Measurements from ENCODE around the gene SEZ6L.
A peak's percentile ranks its signal among the peaks of the same experiment; 100 is the strongest.

SEZ6L gene

DNA sequence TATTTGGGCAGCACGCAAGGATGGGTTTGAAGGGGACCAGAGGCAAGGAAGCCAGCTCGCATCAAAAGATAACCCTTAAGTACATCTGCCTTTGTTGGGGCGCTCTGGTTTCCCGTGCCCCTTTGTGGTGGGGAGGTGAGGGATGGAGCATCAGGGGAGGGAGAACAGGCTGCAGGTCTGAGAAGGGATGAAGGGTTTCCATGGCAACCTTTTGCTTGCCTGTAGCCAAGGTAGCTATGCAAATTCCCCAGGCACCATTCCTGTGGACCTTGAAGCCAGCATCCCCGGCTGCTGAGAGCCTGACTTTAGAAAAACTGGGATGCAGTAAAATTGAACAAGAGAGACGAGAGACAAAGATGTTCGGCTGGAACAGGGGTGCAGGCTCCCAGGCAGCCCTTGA, 75.7 kb downstream of the SEZ6L start:
- DNase-seq (ENCODE audit: low read depth) = no peak

GRCh38 chr22:26246552-26246951, 77.3 kb downstream of the SEZ6L start:
- DNase-seq (ENCODE audit: low read depth) = no peak

- no peak for DNase-seq (ENCODE audit: low read depth)
Measured at GRCh38 chr22:26251869-26252268, 82.6 kb downstream of the SEZ6L start.

GRCh38 chr22:26259510-26259909, 90.2 kb downstream of the SEZ6L start:
- DNase-seq (ENCODE audit: low read depth) = peak; percentile 0

DNA sequence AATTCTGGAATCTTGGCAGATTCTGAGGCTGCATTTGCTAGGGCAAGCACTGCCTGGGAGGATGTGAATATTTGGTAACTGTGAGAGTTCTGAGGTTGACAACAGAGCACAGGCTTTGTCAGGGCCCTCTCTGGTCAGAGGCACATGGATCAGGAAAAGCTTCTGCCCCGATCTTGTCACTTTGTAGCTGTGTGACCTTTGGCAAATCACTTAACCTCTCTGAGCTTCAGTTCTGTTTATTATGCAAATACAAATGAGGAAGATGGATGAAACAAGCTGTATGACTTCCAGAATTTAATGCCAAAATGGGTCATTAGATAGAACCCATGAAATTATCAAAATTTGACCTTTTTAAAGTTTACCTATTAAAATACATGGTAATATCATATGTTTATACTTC, 94.9 kb downstream of the SEZ6L start:
- DNase-seq (ENCODE audit: low read depth) = no peak

- no peak for DNase-seq (ENCODE audit: low read depth)
Measured at GRCh38 chr22:26265281-26265680, 96.0 kb downstream of the SEZ6L start.

DNA sequence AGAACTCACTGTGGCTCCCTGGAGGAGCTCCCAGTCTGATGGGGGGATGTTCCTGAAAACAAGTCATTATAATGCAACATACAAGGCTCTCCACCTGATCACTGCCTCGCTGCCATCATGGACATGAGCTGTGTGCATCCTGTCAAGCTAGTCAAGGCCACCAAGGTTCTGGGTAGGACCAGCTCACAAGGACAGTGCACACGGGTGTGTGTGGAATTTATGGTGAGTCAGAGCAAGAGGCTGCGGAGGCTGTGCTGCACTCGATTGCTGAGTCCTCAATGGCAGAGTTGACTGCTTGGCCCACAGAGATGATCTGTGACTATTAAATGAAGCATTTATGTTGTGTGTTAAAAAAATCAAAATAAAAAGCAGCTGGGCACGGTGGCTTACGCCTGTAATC, 96.6 kb downstream of the SEZ6L start:
- DNase-seq (ENCODE audit: low read depth) = no peak

- DNase-seq (ENCODE audit: low read depth) = no peak
Measured at GRCh38 chr22:26267856-26268255, 98.6 kb downstream of the SEZ6L start.

GRCh38 chr22:26269572-26269971, 100.3 kb downstream of the SEZ6L start:
- DNase-seq (ENCODE audit: low read depth) = no peak

GRCh38 chr22:26271427-26271826, 102.2 kb downstream of the SEZ6L start:
- no peak for DNase-seq (ENCODE audit: low read depth)

- DNase-seq (ENCODE audit: low read depth) = no peak
Measured at GRCh38 chr22:26273011-26273675, 103.9 kb downstream of the SEZ6L start.

DNA sequence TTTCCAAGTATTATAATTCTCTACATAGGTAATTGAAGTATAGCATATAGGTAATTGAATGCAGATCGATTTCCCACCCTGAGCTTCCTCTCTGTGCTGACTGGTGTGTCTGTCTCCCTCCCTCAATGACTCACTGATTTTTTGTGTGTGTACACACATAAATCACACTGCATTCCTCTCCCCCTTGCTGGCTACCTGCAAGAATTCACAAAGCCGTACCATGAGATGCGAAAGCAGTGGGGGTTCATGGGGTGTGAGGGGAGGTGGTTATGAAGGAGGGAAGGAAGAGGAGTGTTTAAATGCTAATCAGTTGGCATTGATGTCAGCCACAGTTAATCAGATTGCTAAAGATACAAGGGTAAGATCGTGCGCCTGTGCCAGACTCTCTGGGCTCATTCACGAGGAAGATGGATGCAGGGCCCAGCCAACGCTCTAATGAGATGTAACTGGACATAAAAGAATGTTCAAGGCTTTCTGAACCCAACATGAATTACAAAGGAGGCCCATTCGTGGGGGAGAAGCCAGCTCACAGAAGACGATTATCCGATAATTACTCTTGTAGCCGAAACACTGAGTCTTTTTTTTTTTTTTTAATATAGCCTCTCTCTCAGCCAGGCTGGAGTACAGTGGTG, 107.4 kb downstream of the SEZ6L start:
- no peak for DNase-seq (ENCODE audit: low read depth)

DNA sequence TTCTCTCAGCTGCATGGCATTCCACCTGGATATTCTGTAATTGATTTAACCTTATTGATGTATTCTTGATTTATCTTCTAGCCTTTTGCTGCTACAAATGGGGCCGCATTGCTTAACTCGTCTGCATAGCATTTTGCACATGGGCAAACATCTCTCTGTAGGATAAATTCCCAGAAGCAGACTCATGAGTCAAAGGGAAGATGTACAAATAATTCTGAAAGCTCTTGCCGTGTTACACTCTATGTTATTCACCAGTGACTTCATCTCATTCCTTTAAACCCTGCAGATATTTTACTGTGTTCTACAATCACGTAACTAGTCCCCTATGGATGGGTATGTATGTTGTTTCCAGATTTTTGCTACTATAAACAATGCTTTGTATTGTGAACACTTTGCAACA, 112.7 kb downstream of the SEZ6L start:
- no peak for DNase-seq (ENCODE audit: low read depth)

GRCh38 chr22:26283330-26283729, 114.1 kb downstream of the SEZ6L start:
- DNase-seq (ENCODE audit: low read depth) = no peak

DNA sequence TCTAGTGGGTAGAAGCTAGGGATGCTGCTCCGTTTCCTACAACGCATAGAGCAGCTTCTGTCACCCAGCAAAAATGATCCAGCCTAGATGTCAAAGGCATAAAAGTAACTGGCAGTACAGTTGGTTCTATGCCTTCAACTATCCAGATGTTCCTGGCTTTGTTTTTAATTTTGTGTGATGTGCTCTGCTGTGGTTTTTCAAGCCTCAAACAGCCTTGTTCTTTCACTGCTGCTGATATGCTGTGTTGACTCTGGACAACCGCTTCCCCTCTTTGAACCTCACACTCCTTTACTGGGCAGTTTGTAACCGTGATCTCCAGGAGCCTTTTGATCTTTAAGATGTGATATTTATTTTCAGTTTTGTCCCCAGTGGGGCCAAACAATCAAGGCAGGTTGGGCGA, 116.4 kb downstream of the SEZ6L start:
- DNase-seq (ENCODE audit: low read depth) = no peak

- DNase-seq (ENCODE audit: low read depth) = no peak
Measured at GRCh38 chr22:26286091-26286820, 117.0 kb downstream of the SEZ6L start.

DNA sequence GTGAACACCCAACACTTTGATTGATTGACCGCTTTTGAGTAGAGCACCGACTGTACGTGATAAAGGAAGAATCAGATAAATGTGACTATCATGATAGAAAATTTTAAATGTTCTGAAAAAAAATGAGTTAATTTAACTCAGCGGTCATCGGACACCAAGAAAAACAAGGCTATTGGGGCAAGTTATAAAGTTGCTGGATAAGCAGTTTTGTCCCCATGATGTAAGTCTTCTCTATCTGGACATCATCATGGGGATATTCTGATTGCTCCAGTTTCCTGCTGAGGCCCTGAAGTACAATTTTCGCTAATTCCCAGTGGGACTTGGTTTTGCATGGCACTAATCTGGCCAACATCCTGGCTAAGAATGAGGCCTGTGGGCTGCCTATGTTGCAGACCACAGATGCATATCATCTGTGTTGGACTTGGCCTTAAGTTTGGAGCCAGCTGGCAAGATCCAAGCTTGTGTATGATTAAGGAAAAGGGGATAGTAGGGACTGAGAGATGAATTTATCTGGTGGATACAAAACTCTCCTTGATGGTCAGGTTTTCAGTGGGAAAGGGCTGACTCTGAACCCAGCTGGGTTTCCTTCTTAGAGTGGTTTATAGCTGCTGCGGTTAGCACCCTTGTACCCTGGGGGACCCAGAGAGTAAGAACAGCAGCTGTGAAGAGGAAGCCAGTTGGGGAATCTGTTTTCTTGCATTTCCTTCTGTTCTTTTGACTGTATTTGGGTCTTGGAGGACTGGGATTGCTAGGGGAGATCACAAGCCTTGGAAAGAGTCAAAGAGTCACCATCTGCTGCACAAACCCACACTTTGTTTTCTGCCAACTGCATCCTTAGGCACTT, 118.3 kb downstream of the SEZ6L start:
- no peak for DNase-seq (ENCODE audit: low read depth)

DNA sequence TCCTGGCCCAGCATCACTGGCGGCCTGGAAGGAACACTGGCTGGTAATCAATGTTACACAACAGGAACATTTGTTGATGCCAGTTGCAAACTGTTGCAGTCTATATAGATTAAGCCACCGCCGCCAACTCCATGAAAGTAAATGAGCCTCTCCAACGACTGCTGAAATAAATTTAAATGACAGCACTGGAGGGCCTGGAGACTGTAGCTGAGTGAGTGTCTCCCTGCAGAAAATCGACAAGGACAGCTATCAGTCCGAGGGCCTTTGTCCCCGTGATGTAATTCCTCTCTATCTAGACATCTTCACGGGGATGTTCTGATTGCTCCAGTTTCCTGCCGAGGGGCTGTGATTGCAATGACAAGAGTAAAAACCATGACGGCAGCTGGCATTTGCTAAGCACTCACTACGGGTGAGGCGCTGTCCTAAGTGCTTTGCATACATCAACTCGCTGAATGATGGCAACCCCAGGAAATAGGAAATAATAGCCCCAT, 120.4 kb downstream of the SEZ6L start:
- DNase-seq (ENCODE audit: low read depth) = no peak

DNA sequence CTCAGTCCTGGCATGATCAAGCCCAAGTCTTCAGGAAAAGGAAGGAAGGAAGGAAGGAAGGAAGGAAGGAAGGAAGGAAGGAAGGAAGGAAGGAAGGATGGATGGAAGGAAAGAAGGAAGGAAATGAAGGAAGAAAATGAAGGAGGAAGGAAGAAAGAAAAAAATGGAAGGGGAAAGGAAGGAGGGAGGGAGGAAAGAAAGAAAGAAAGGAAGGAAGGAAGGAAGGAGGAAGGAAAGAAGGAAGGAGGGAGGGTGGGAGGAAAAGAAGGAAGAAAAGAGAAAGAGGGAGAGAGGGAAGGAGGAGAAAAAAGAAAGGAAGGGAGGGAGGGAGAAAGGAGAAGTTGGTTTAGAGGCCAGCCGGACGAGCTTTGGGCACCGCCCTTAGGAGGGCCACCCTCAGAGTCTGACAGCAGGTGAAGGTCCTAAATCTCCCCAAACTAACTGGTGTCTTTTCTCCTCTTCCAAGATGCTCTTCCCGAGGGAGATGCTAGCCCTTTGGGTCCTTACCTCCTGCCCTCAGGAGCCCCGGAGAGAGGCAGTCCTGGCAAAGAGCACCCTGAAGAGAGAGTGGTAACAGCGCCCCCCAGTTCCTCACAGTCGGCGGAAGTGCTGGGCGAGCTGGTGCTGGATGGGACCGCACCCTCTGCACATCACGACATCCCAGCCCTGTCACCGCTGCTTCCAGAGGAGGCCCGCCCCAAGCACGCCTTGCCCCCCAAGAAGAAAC, 122.8 kb downstream of the SEZ6L start:
- DNase-seq (ENCODE audit: low read depth) = no peak

GRCh38 chr22:26292667-26292995, 123.4 kb downstream of the SEZ6L start:
- DNase-seq (ENCODE audit: low read depth) = no peak

DNA sequence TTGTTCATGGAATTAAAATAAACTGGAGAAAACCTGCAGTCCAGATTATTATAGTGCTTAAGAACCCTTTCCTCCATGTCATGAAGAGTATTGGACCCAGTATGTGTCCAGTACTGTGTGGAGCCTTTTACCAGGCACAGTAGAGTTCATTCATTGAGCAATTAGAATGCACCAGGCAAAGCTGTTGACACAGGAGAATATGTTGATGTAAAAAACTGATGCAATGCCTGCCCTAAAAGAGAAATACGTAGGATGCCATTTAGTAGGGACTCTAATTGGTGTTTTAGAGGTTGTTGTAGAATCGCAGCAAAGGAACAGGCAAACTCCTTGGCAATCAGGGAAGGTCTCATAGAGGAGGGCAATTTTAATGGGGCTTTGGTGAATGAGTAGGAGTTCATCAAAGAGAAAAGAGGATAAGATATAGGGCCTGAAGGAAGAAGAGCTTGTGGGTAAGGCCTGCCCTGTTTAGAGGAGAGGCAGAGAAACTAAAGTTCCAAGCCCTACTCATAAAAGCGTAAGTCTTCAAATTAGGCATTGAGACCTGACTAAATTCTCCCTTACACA, 126.4 kb downstream of the SEZ6L start:
- DNase-seq (ENCODE audit: low read depth) = no peak
